NCI-H2227 (cell line): ENCODE results near the gene CD55.

Source experiments
- DNase-seq: peaks from one replicate; lab custom pipeline; 2025; ENCODE audit not compliant: unreplicated experiment; lab: John Stamatoyannopoulos, UW

The CD55 gene

GRCh38 chr1:207355513-207356295 is 34.2 kb downstream of the CD55 start:
- no peak for DNase-seq

- DNase-seq: no peak
These were observed 39.6 kb downstream of the CD55 start for GRCh38 chr1:207361029-207361428.

GRCh38 chr1:207361889-207362288 is 40.4 kb downstream of the CD55 start:
- no peak for DNase-seq

GRCh38 chr1:207362962-207363860 is 41.7 kb downstream of the CD55 start:
- no peak for DNase-seq

- DNase-seq: no peak
These were observed 42.4 kb downstream of the CD55 start for GRCh38 chr1:207363871-207364270.

GRCh38 chr1:207364614-207365013 is 43.1 kb downstream of the CD55 start:
- no peak for DNase-seq

GRCh38 chr1:207365063-207365462 is 43.6 kb downstream of the CD55 start:
- DNase-seq: no peak

- no peak for DNase-seq
These were observed 44.5 kb downstream of the CD55 start for GRCh38 chr1:207366022-207366421.

GRCh38 chr1:207388721-207389120 is 67.2 kb downstream of the CD55 start:
- DNase-seq: no peak

- DNase-seq: no peak
These were observed 68.4 kb downstream of the CD55 start for GRCh38 chr1:207389728-207390464.

- no peak for DNase-seq
These were observed 72.1 kb downstream of the CD55 start for GRCh38 chr1:207393610-207394009.

GRCh38 chr1:207396168-207396746 is 74.8 kb downstream of the CD55 start:
- DNase-seq: no peak

GRCh38 chr1:207397525-207397926 is 76.0 kb downstream of the CD55 start:
- no peak for DNase-seq

- DNase-seq: no peak
These were observed 77.5 kb downstream of the CD55 start for GRCh38 chr1:207398986-207399385.

- DNase-seq: no peak
These were observed 80.1 kb downstream of the CD55 start for GRCh38 chr1:207401578-207401977.

- no peak for DNase-seq
These were observed 81.3 kb downstream of the CD55 start for GRCh38 chr1:207402744-207403143.

- DNase-seq: peak; percentile 62
These were observed 83.5 kb downstream of the CD55 start for GRCh38 chr1:207404849-207405525.

- no peak for DNase-seq
These were observed 84.3 kb downstream of the CD55 start for GRCh38 chr1:207405814-207406213.

GRCh38 chr1:207407655-207408260 is 86.3 kb downstream of the CD55 start:
- no peak for DNase-seq
